ENCODE results near the gene TNKS1BP1.
"Not testable (repeated sequence)": the region's sequence is repeated elsewhere in the genome, so short reads cannot be mapped to it uniquely, and the experiment has no call there.

TNKS1BP1 gene, protein sequence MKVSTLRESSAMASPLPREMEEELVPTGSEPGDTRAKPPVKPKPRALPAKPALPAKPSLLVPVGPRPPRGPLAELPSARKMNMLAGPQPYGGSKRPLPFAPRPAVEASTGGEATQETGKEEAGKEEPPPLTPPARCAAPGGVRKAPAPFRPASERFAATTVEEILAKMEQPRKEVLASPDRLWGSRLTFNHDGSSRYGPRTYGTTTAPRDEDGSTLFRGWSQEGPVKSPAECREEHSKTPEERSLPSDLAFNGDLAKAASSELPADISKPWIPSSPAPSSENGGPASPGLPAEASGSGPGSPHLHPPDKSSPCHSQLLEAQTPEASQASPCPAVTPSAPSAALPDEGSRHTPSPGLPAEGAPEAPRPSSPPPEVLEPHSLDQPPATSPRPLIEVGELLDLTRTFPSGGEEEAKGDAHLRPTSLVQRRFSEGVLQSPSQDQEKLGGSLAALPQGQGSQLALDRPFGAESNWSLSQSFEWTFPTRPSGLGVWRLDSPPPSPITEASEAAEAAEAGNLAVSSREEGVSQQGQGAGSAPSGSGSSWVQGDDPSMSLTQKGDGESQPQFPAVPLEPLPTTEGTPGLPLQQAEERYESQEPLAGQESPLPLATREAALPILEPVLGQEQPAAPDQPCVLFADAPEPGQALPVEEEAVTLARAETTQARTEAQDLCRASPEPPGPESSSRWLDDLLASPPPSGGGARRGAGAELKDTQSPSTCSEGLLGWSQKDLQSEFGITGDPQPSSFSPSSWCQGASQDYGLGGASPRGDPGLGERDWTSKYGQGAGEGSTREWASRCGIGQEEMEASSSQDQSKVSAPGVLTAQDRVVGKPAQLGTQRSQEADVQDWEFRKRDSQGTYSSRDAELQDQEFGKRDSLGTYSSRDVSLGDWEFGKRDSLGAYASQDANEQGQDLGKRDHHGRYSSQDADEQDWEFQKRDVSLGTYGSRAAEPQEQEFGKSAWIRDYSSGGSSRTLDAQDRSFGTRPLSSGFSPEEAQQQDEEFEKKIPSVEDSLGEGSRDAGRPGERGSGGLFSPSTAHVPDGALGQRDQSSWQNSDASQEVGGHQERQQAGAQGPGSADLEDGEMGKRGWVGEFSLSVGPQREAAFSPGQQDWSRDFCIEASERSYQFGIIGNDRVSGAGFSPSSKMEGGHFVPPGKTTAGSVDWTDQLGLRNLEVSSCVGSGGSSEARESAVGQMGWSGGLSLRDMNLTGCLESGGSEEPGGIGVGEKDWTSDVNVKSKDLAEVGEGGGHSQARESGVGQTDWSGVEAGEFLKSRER (N-terminal part only)

DNA sequence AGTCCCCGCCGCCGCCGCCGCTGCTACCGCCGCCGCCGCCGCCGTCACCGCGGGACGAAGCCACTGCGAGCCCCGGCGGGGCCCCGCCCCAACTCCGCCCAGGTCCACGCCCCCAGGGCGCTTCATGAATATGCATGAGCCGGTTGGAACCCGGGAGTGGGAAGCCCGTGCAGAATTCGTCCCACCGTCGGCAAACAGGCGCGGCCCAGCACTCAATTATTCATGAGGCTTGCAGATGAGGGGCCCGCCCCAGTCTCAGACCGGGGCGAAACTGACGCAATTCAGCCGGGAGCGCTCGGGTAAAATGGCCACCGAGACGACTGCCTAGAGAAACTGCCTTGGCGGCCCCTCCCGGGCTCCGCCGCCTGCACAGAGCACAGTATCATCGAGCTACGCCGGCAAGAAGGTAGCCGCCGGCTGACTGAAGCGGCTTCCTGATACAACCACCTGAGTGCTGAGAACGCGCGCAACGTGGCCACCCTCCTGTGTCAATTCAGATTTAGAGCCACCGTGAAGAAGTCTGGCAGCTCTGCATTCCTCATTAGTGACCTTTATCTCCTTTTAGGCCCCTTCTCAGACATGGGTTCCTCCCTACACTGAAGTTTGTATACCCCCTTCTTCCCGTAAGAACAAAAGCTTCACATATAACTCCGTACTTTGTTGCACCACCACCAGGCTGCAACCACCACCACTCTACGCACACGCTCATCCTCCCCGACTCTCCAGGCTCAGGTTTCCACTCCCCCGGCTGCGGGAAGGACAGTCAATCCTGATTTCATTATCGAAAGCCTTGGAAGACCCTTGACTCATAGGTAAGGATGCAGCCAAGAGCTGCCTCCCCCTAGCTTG is at the start of gene TNKS1BP1:
TSS of gene TNKS1BP1 (minus strand) at position 67 of the 849 bp plus-strand sequence. CDS start 3,067 bp downstream, outside the sequence.
- peak; percentile 92 for DNase-seq (ENCODE audit: low spot score)

DNA sequence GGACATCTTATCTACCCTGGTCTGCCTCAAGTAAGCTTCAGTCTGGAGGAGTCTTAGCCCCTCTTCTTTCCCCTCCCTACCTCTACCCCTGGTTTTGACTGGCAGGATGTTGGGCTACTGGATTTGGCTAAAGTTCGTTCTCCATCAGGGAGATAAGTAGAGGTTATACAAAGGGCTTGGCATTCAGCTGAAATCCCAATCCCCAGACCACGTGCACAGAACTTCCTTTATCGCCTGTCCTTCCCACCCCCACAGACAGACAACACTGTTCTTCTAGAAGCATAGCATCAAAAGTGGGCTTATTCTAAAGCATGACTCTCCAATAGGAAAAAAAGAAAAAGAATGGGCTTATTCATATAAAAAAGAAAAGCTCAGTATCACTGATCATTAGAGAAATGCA is 48.4 kb upstream of the TNKS1BP1 start:
- DNase-seq (ENCODE audit: low spot score) = no peak

DNA sequence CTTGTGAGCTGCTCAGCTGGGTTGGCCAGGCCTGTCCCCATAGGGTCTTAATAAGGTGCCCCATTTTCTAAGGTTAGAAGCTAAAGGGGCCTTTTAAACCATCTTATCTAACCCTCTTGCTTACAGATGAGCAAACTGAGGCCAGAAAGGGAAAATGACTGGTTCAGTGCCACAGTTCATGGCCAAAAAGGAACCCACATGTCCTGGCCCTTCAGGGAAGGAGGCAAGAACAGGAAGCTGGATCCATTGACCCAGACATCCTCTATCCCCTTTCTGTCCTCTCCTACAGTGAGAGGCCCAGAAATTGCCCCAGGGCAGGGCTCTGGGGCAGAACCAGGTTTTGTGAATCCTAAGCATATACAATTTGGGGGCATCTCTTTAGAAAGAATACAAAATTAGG is 46.2 kb upstream of the TNKS1BP1 start:
- DNase-seq (ENCODE audit: low spot score) = no peak

DNA sequence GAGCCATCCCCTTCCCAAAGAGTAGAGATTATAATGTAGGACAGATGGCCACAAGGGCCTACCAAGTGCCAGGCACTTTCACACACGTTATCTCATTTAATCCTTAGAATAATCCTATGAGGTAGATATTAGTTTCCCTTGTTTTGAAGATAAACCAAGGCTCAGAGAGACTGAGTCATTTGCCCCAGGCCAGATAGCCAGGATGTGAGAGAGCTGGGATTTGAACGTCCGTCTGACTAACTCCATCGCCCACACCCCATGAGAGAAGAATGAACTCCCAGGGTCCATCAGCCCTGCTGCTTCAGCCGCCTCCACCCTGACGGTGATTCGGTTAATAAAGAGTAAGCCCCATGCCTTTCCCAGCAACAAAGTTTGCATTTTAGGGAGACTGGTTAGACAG is 45.5 kb upstream of the TNKS1BP1 start:
- DNase-seq (ENCODE audit: low spot score) = no peak

DNA sequence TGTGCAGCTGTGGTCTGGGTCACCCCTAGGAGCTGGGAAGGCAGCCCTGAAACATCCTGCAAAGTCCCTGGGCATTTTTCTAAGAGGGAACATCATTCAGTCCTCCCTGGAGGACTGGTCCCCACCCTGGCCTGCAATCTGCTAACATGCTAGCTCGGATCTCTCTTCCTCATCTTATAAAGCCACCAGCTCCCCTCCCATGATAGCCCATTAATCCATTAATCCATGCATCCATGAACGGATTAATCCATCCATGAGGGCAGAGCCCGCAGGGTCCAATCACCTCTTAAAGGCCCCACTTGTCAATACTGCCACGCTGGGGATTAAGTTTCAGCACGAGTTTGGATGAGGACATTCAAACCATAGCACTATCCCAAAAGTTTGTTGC is 44.1 kb upstream of the TNKS1BP1 start:
- DNase-seq (ENCODE audit: low spot score) = no peak

DNA sequence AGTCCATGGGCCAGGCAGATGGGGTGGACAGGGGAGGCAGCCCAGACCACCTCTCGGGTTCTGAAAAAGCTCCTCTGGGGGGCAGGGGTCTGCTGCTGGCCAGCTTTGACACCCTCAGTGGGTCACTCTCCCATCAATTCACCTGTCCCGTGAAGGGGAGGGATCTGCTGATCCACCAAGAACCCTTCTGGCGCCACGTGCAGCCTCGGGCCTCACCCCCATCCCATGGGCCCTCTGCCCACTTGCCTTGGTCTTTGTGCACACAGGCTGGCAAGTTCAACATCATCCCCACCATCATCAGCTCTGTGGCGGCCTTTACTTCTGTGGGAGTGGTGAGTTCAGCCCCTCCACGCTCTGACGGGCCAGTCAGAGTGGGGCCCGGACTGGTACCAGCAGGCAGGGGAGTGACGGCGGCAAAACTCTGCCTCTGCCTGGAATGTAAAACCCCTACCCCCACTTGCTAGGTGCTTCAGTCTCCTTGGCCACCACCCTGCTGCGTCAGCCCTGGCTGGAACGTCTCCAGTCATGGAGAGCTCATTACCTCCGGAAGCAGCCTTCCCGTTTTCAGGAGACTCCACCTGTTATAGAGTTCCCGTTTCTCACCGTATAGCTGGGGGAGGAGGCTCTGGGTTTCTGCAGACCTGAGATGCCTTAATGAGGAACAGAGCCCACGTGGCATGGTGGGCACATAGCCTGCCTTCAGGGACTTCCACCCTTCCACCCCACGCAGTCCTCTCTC is 43.5 kb upstream of the TNKS1BP1 start:
- no peak for DNase-seq (ENCODE audit: low spot score)

DNA sequence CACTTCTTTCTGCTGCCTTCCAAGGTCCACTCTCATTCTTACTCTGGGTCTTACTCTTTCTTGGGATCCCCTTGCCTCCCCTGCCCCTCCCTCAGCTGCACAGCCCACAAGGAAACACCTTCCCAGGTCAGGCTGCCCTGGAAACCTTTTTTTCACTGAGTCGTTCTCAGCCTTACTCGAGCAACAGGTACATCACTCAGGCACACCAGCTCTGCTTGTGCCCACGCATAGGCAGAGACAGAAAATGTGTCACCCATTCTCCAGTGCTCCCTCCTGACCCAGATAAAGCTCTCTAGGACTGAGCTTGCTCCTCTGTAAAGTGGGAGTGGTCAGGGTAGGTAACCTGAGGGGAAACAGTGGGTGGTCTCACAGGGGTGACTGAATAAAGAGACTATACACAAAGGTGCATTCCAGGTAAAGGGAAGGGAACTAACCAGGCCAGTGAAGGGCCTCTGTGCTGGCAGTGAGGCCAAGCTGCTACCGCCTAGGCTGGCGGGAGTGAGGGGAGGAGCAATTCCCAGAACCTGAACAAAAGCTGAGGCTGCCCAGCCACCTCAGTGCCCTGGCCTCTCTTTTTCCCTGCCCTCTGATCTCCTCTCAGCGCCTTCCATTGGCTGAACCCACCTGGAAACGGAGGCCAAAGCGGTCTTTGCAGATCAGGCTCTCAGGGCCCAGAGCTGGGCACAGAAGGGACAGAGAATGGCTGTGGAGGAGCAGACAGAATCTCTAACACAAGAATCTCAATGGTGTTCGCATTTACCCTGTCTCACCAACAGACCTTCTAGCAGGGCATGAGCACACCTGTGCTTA is 40.3 kb upstream of the TNKS1BP1 start:
- DNase-seq (ENCODE audit: low spot score) = no peak

DNA sequence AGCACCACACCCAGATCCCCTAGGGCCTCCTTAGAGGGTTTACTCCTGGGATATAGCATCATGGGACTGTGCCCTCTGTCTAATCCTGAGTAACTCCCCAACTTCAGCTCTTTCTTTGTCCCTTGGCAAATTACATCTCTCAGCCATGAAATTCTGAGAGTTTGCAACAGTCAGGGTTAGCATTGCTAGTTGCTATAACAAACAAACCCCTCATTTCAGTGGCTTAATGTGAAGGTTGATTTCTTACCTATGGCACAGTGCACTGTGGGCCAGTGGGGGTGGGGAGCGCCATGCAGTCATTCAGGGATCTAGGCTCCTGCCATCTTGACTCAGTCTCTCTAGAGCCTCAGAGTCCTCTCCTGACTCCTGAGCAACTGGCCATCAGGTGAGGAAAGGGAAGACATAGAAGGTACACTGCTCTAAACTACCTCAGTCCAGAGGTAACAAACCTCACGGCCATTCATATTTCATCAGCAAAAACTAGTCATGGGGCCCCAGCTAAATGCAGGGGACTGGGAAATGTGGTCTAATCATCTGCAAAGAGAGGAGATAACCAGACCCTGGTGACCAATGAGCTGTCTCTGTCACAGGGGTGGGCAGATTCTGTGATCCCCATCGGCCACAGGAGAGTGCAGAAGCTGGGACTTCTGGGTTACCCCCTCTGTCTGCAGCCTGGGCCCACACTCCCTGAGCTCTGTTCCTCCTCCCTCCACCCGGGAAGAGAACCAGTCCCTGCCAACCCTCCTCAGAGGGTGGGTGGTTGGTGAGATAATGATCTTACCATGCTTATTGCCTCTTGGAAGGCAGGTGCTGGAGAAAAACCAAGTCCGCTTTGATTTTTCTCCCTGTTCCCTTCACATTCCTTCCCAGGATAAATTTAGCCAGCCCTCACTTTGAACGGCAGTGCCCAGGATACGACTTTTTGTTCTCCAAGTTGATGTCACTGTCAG is 38.7 kb upstream of the TNKS1BP1 start:
- no peak for DNase-seq (ENCODE audit: low spot score)

DNA sequence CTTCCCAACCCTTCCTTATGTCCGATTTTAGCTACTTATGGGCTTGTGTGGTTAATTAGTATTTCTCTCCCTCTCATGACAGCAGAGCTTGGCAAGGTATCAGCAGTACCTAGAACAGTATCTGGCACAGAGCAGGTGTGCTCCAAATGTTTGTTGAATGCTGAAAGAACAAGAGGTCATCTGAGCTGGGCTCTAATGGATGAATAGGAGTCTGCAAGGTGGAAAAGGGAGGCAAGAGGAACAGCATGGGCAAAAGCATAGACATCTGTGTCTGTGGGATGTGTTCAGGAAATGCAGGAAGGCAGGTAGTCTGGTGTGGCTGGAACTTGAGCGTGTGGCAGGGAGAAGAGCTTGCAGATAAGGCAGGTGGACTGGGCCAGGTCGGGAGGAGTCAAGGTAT is 37.2 kb upstream of the TNKS1BP1 start:
- DNase-seq (ENCODE audit: low spot score) = no peak

DNA sequence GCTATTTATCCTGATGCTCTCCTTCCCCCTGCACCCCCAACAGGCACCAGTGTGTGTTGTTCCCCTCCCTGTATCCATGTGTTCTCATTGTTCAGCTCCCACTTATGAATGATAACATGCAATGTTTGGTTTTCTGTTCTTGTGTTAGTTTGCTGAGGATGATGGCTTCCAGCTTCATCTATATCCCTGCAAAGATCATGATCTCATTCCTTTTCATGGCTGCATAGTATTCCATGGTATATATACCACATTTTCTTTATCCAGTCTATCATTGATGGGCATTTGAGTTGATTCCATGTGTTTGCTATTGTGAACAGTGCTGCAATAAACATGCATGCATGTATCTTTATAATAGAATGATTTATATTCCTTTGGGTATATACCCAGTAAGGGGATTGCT is 36.7 kb upstream of the TNKS1BP1 start:
- DNase-seq (ENCODE audit: low spot score) = not testable (repeated sequence)

DNA sequence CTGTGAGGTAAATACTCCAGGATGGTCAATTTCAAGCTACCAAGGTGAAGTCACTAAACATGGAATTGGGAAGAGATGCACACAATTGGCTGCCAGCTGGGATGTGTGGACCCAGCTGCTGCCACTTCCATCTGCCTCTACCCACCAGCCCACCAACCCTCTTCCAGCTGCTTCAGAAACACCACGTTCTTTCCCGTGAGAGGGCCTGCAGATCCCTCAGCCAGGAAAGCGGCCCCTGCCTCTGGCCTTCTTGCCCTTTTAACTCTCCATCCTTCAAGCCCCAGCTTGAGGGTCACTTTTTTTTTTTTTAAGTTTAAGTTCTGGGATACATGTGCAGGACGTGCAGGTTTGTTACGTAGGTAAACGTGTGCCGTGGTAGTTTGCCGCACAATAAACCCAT is 36.2 kb upstream of the TNKS1BP1 start:
- DNase-seq (ENCODE audit: low spot score) = no peak

DNA sequence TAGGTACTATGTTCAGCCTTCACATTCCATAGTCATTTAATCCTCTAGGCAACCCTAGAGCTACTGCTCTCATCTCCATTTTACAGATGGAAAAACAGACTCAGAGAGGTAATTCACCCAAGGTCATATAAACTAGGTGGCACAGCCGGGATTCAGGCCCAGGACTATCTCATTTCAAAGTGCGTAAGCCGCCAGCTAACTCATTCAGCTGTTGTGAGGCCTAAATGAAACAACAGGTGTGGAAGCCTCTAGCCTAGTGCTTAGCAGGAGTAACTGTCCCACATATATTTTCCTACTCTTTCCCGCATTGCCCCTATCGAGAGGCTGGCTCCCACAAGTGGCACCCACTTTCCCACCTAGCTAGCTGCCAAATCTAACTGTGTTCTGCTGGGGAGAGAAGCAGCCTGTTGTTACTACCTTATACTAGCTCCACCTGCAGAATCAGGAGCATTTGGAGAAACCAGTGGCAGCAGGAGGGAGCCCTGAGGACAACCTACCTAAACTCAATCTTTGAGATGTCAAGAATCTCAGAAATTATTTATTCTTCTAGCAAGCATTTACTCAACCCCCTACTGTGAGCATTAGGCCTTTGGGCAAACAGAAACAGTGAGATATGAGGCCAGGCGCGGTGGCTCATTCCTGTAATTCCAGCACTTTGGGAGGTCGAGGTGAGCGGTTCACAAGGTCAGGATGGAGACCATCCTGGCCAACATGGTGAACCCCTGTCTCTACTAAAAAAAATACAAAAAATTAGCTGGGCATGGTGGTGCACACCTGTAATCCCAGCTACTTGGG is 35.3 kb upstream of the TNKS1BP1 start:
- no peak for DNase-seq (ENCODE audit: low spot score)

DNA sequence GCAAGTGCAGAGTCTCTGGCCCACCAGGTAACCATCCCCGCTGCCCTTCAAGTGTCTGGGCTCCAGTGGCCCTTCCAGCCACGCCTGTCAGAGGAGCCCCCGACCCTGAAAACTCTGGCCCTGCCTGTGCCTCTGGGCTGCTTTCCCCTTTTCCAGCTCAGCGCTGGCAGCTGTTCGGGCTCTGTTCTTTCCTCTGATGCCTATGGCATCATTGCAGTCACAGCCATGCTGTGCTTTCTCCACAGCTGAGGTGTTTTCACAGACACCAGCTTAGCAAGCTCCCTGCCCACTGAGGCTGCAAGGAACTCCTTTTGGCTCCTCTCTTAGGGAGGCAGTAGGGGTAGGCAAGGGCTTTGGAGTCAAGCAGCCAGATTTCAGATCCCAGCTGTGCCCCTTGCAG is 34.6 kb upstream of the TNKS1BP1 start:
- DNase-seq (ENCODE audit: low spot score) = no peak

DNA sequence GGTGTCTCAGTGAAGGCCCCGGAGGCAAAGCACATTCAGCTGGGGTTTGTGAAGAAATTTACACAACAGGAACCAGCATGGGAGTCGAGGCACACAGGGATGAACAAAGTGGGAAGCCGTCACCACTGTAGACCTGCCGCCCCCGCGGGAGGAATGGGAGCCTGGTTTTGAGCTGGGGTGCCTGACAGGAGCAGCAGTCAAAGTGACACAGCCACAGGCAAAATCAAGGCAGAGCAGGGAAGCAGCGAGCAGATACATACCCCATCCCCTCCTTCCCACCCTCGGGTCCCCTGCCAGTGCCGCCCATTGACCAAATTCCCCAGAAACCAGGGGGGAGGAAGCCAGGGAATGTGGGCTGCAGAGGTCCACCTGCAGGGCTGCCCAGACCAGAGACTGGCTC is 34.2 kb upstream of the TNKS1BP1 start:
- no peak for DNase-seq (ENCODE audit: low spot score)

DNA sequence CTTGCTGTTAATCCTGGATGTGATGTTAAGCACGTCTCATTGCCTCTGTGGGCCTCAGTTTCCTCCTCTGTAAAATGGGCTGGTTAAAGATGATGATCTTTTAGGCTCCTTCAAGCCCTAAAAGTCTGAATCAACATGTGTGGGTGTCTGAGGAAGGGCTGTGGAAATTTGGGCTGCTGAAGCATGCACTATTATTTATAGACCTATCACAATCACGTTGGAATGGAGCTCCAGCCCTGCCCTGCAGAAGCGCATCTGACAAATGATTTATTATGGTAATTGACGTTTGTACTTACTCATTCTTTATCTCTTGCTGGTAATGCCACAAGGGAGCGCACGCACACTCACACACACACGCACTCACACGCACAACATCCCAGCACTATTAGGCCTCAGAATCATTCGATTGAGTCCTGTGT is 33.8 kb upstream of the TNKS1BP1 start:
- DNase-seq (ENCODE audit: low spot score) = no peak

DNA sequence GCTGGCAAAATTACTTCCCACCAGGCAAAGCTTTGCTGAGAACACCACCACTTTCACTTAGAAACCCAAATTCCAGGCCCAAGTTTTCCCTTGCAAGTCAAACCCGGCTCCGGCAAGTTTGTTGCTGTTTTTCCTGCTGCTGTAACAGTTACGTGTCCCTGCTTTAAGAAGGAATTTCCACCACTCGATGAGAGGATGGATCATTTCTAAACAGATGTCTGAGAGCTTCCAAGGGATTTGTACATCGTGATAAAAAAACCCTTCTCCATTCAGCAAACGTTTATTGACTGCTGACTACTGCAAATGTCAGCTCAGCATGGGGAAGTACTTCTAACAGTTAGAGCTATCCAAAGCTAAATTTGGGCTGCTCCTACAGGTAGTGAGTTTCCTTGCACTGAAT is 33.1 kb upstream of the TNKS1BP1 start:
- no peak for DNase-seq (ENCODE audit: low spot score)

DNA sequence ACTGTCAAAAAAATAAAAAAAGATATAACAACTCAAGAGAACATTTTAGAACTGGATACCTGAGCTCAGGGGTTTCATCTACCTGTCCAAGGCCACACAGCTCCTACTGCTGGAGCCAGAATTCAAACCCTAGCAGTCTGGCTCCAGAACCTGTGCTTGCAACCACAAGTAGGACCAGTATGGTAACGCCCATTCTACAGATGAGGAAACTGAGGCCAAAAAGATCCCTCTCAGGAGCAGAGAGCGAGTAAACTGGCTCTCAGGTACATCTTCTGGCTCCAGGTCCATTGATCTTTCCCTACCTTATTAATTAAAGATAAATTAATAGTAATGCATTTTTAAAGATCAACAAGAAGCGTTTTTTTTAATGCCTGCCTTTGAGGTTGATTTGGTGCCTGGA is 32.6 kb upstream of the TNKS1BP1 start:
- no peak for DNase-seq (ENCODE audit: low spot score)

DNA sequence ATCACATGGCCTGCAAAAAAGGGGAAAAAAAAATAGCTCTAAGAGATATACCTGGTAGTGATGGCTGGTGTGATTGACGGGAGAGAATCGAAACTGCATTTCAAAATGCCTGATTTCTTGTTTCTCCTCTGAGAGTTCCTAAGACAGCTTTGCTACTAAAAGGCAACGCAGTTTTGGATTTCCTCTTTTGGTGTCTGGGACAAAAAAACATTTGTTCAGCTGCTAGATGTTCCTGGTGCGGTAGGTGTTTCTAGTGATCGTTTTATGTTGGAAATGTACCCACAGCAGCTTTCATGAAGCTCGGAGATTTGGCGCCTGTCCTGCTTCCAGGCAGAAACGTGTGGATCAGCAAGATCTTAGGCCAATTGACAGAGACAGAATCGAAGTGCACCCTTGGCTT is 31.5 kb upstream of the TNKS1BP1 start:
- DNase-seq (ENCODE audit: low spot score) = no peak
